RWPE2 (cell line): Measurements from ENCODE around the gene CEP72.

Source experiments
- ATAC-seq: fragments of 200-7000 bp; cut with Tn5 transposase; 3 replicates; pipeline ENCODE4 v1.9.1; 2021; ENCODE audit warnings: low read depth
- DNase-seq: peaks from one replicate; pipeline ENCODE4 v3.0.0-alpha.2; 2020; ENCODE audit warnings: low spot score
- H3K27ac ChIP-seq: fragments of 450-650 bp; 2 replicates; pipeline ENCODE4 v1.5.1; 2017; ENCODE audit warnings: mild to moderate bottlenecking; ENCODE audit not compliant: poor library complexity, severe bottlenecking
- H3K27me3 ChIP-seq: fragments of 250-450 bp; sonication (Bioruptor Pico); 2 replicates; pipeline ENCODE4 v1.5.1; 2021; ENCODE audit warnings: mild to moderate bottlenecking, moderate library complexity; ENCODE audit not compliant: insufficient read depth, poor library complexity, severe bottlenecking
- H3K36me3 ChIP-seq: fragments of 250-450 bp; sonication (Bioruptor Pico); 2 replicates; pipeline ENCODE4 v1.5.1; 2020; ENCODE audit warnings: low read depth, mild to moderate bottlenecking, moderate library complexity
- H3K4me1 ChIP-seq: fragments of 250-450 bp; sonication (Bioruptor Pico); 2 replicates; pipeline ENCODE4 v1.5.1; 2021; ENCODE audit warnings: mild to moderate bottlenecking, moderate library complexity; ENCODE audit not compliant: insufficient read depth, poor library complexity, severe bottlenecking
- H3K4me3 ChIP-seq: fragments of 250-450 bp; sonication (Bioruptor Pico); 2 replicates; pipeline ENCODE4 v1.5.1; 2021; ENCODE audit warnings: mild to moderate bottlenecking, moderate library complexity; ENCODE audit not compliant: severe bottlenecking
- H3K9me3 ChIP-seq: fragments of 250-450 bp; sonication (Bioruptor Pico); 2 replicates; pipeline ENCODE4 v1.5.1; 2021; ENCODE audit warnings: mild to moderate bottlenecking, moderate library complexity; ENCODE audit not compliant: severe bottlenecking
- CTCF ChIP-seq: fragments of 450-650 bp; IDR thresholded peaks from one replicate; pipeline ENCODE4 v1.5.1; 2017; ENCODE audit warnings: mild to moderate bottlenecking, moderate library complexity; ENCODE audit not compliant: poor library complexity, severe bottlenecking

CEP72 gene

DNA sequence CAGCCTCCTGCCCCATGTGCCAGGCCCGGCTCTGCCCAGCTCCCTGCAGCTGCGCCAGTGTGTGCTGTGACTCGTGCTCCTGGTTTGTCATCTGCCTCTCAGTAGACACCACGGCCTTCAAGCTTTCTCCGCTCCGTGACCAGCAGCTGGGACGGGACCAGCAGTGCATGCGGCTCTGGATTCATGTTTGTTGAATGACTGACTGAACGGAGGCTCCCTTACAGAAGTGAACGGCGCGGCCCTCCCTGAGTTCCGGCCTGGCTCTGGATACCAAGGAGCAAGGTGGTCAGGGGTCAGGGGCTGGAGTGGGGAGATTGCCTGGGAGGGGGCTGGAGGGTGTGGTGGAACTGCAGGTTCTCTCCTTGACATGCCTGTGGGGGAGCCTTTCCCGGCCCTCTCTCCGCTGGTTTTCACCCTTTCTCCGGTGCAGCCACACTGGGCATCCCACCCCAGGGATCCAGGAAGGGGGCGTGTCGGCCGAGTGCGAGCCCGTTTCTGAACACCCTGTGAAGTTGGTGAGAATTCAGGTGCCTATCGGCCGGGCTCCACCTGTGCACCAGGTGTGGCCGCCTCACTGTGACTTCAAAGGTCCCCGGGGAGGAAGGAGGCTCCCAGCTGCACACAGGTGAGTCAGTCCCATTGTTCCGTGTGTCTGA is 11.1 kb upstream of the CEP72 start:
- Histone ChIP-seq H3K27me3 (peaks cover 77% of the 10 kb centered on the region), H3K4me1 (no peaks in the 10 kb centered on the region), H3K36me3 (no peaks in the 10 kb centered on the region), H3K27ac (no peak overlapping the region), H3K4me3 (no peak overlapping the region), H3K9me3 (no peaks in the 10 kb centered on the region)
- TF ChIP-seq CTCF, result no peak
- ATAC-seq (no peak), DNase-seq (peak; percentile 64)

GRCh38 chr5:601771-602465 is 10.2 kb upstream of the CEP72 start:
- TF ChIP-seq CTCF, result no peak
- no peaks in the 10 kb centered on the region for H3K4me1 ChIP-seq

DNA sequence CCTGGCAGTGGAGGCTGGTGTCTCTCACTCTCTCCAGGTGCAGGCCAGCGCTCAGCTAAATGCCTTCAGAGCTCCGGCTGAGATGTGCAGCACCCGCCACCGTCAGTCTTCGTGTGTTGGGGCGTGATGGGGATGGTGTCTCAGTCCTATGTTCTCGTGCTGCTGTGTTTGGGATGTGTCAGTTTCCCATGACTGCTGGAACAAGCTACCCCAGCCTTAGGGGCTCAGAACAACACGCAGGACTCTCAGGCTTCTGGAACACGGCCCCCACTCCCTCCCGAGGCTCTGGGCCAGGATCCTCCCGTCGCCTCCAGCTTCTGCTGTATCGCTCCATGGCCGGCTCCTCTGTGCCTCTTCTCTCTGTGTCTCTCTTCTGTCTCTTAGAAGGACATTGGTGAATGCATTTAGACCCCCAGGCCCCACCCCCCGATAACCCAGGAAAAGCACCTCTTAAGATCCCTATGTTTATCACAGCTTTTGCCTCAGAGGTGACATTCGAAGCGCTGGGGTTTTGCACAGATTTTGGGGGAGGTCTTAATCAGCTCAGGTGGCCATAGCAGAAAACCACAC is 9.6 kb upstream of the CEP72 start:
- DNase-seq (peak; percentile 62), ATAC-seq (no peak)
- Histone ChIP-seq H3K36me3 (no peaks in the 10 kb centered on the region), H3K4me3 (no peak overlapping the region), H3K9me3 (no peaks in the 10 kb centered on the region), H3K27me3 (peaks cover 62% of the 10 kb centered on the region), H3K27ac (no peak overlapping the region), H3K4me1 (no peaks in the 10 kb centered on the region)
- TF ChIP-seq CTCF, result no peak

More at GRCh38 chr5:601771-602465, 10.2 kb upstream of the CEP72 start:
- Histone ChIP-seq H3K4me3 (no peak overlapping the region), H3K9me3 (no peaks in the 10 kb centered on the region), H3K36me3 (no peaks in the 10 kb centered on the region), H3K27me3 (peaks cover 68% of the 10 kb centered on the region), H3K27ac (no peak overlapping the region)
- ATAC-seq (no peak), DNase-seq (peak; percentile 55)

- ATAC-seq (no peak), DNase-seq (peak; percentile 66)
- H3K9me3 ChIP-seq, result no peaks in the 10 kb centered on the region
These were observed 8.8 kb upstream of the CEP72 start for GRCh38 chr5:603081-603998.

More at GRCh38 chr5:603081-603998, 8.8 kb upstream of the CEP72 start:
- no peak for TF ChIP-seq CTCF
- no peaks in the 10 kb centered on the region for H3K4me1 ChIP-seq
- H3K27me3 ChIP-seq, result peaks cover 54% of the 10 kb centered on the region
- no peak overlapping the region for H3K4me3 ChIP-seq
- H3K36me3 ChIP-seq, result no peaks in the 10 kb centered on the region
- no peak overlapping the region for H3K27ac ChIP-seq
